OCI-LY1 (cell line): ENCODE measurements around the gene CDH13.

Source experiments
- H2AFZ ChIP-seq: fragments of 200-600 bp; sonication (generic), shearing (Covaris generic); 2 replicates; pipeline ENCODE4 v1.6.0; 2014; ENCODE audit warnings: antibody characterized with exemption, mild to moderate bottlenecking, low read length
- H3F3A ChIP-seq: fragments of 200-600 bp; sonication (generic), shearing (Covaris generic); 2 replicates; pipeline ENCODE4 v1.6.0; 2014; ENCODE audit warnings: mild to moderate bottlenecking, antibody characterized with exemption, low read length, moderate library complexity; ENCODE audit not compliant: insufficient read depth
- H3K27ac ChIP-seq: fragments of 200-600 bp; sonication (generic); 2 replicates; pipeline ENCODE4 v1.5.1; 2014; ENCODE audit warnings: low read length, mixed run types, mild to moderate bottlenecking, low read depth; ENCODE audit not compliant: poor library complexity, severe bottlenecking
- H3K27me3 ChIP-seq: fragments of 200-600 bp; sonication (generic); 2 replicates; pipeline ENCODE4 v1.6.0; 2014; ENCODE audit warnings: antibody characterized with exemption, mild to moderate bottlenecking, low read length, moderate library complexity; ENCODE audit not compliant: insufficient read depth
- H3K36me3 ChIP-seq: fragments of 200-600 bp; sonication (generic); 2 replicates; pipeline ENCODE4 v1.6.1; 2014; ENCODE audit warnings: mild to moderate bottlenecking, antibody characterized with exemption, low read length, moderate library complexity, mixed read lengths; ENCODE audit not compliant: insufficient read depth
- H3K4me1 ChIP-seq: fragments of 200-600 bp; sonication (generic); 2 replicates; pipeline ENCODE4 v1.5.1; 2014; ENCODE audit warnings: mild to moderate bottlenecking, low read length, moderate library complexity; ENCODE audit not compliant: insufficient read depth, severe bottlenecking
- H3K4me2 ChIP-seq: fragments of 200-600 bp; sonication (generic), shearing (Covaris generic); 2 replicates; pipeline ENCODE4 v1.6.1; 2014; ENCODE audit warnings: low read length
- H3K4me3 ChIP-seq: fragments of 200-600 bp; sonication (generic); 2 replicates; pipeline ENCODE4 v1.5.1; 2014; ENCODE audit warnings: low read length, low read depth, mild to moderate bottlenecking, mixed read lengths; ENCODE audit not compliant: poor library complexity, severe bottlenecking
- H3K79me2 ChIP-seq: fragments of 200-600 bp; shearing (Covaris generic); 2 replicates; pipeline ENCODE4 v1.6.1; 2016; ENCODE audit warnings: mixed run types, low read length, mixed read lengths; ENCODE audit not compliant: insufficient read depth
- H3K9ac ChIP-seq: fragments of 200-600 bp; sonication (generic), shearing (Covaris generic); 2 replicates; pipeline ENCODE4 v1.6.1; 2014; ENCODE audit warnings: mild to moderate bottlenecking, low read length, mixed read lengths
- H3K9me2 ChIP-seq: fragments of 200-600 bp; sonication (generic), shearing (Covaris generic); 2 replicates; pipeline ENCODE4 v1.6.1; 2014; ENCODE audit warnings: low read depth, mild to moderate bottlenecking, low read length, mixed read lengths
- H3K9me3 ChIP-seq: fragments of 200-600 bp; shearing (Covaris generic); 2 replicates; pipeline ENCODE4 v1.6.1; 2014; ENCODE audit warnings: low read length, mixed read lengths
- H4K20me1 ChIP-seq: fragments of 200-600 bp; sonication (generic), shearing (Covaris generic); 2 replicates; pipeline ENCODE4 v1.6.0; 2016; ENCODE audit warnings: mild to moderate bottlenecking, low read length; ENCODE audit not compliant: insufficient read depth
- EZH2 ChIP-seq: fragments of 200-600 bp; sonication (generic), shearing (Covaris generic); IDR thresholded peaks from 2 replicates; pipeline ENCODE4 v1.8.0; 2017; ENCODE audit warnings: borderline replicate concordance, mixed run types, mild to moderate bottlenecking, antibody characterized with exemption, low read length, moderate library complexity, mixed read lengths
- TF ChIP-seq, protein P1 (sequence below): fragments of 200-600 bp; sonication (generic), shearing (Covaris generic); IDR thresholded peaks from 2 replicates; pipeline ENCODE4 v1.5.1; 2017; ENCODE audit warnings: mild to moderate bottlenecking, antibody characterized with exemption, low read length, moderate library complexity, mixed read lengths

CDH13 gene

DNA sequence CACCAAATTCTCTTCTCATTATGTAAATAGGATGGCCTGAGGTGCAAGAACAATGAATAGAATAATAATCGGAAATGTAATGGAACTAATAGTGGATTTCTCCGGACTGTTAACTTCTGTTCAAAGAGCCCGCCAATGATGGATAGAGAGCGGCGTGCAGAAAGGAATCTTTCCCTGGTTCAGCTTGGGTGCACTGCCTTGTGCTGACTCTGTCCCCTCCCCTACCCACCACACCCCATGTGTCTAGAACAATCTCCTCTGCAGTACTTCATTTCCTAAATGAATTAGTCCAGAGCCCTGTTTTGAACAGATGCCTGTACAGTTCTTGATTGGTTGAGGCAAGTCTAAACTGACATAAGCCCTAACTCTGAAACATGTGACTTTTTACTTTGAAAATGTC lies 125.4 kb downstream of the CDH13 start:
- Histone ChIP-seq H3K4me3 (no peak overlapping the region), H3K4me2 (no peak overlapping the region), H2AFZ (no peak overlapping the region), H3K27ac (no peak overlapping the region), H3K36me3 (no peaks in the 10 kb centered on the region), H3K9me3 (no peaks in the 10 kb centered on the region), H3K79me2 (no peaks in the 10 kb centered on the region), H3K4me1 (no peaks in the 10 kb centered on the region), H3K27me3 (no peaks in the 10 kb centered on the region), H3K9ac (no peak overlapping the region), H3F3A (no peaks in the 10 kb centered on the region), H4K20me1 (no peaks in the 10 kb centered on the region), H3K9me2 (no peaks in the 10 kb centered on the region)
- no peak for TF ChIP-seq EZH2
- TF ChIP-seq, protein P1, sequence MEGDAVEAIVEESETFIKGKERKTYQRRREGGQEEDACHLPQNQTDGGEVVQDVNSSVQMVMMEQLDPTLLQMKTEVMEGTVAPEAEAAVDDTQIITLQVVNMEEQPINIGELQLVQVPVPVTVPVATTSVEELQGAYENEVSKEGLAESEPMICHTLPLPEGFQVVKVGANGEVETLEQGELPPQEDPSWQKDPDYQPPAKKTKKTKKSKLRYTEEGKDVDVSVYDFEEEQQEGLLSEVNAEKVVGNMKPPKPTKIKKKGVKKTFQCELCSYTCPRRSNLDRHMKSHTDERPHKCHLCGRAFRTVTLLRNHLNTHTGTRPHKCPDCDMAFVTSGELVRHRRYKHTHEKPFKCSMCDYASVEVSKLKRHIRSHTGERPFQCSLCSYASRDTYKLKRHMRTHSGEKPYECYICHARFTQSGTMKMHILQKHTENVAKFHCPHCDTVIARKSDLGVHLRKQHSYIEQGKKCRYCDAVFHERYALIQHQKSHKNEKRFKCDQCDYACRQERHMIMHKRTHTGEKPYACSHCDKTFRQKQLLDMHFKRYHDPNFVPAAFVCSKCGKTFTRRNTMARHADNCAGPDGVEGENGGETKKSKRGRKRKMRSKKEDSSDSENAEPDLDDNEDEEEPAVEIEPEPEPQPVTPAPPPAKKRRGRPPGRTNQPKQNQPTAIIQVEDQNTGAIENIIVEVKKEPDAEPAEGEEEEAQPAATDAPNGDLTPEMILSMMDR = no peak

DNA sequence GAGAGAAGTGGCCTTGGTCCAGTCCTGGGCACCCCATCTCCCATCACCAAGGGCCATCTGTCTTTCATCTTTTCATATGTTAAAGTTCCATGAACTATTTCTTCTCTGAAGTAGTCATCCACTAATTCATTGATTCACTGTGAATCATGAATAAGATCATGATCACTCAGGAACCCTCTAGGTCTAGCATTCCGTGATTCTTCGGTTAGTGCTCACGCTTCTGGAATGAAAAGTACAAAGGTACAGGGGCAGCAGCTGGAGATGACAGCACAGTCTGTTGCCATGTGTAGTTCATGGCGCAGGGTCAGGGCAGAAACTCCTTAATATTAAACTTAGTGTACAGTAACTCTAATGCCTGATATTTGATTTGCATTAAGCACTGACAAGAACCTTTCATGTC lies 127.1 kb downstream of the CDH13 start:
- H3K4me1 ChIP-seq = no peaks in the 10 kb centered on the region
- H3K4me2 ChIP-seq = no peak overlapping the region
- H3K9ac ChIP-seq = no peak overlapping the region
- H4K20me1 ChIP-seq = no peaks in the 10 kb centered on the region
- no peaks in the 10 kb centered on the region for H3K79me2 ChIP-seq
- no peak overlapping the region for H3K4me3 ChIP-seq
- H3K27ac ChIP-seq = no peak overlapping the region
- no peak overlapping the region for H2AFZ ChIP-seq
- no peaks in the 10 kb centered on the region for H3K9me2 ChIP-seq
- H3K27me3 ChIP-seq = no peaks in the 10 kb centered on the region
- H3K9me3 ChIP-seq = no peaks in the 10 kb centered on the region
- no peaks in the 10 kb centered on the region for H3K36me3 ChIP-seq
- H3F3A ChIP-seq = no peaks in the 10 kb centered on the region
- TF ChIP-seq, protein P1 = no peak

DNA sequence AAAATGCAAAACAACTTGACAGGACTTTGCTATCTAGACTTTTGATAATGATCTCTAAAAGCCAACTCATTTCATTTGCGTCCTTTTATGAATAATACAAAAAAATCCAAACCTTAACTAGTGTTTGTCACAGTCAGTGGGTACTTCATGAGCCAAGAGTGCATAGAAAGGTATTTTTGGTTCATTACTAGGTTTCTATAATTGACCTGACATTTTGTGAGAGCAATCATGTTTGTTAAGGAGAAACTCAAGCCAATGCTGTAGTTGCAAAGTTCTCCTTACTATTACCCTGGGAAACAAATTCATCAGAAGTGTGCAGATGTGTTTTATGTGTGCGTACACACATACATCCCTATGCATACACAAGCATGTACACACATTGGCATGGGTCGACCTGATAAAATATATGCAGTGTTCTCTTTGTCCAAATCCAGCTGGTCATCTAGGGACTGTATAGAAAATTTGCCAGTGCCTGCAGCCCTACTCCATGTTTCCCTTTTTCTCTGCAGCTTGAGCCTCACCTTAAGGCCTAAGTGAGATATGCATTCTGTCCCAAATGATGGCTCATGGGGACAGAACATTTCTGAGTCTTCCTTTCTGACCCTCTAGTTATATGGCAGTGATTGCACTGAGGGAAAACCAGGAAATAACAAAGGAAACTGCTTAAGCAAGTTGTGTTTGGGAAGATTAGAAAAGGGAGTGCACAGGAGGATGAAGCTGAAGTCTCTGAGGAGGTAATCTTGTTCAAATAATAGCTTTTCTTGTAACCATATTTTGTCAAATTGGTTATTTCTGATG lies 128.1 kb downstream of the CDH13 start:
- Histone ChIP-seq H3F3A (no peaks in the 10 kb centered on the region), H3K79me2 (no peaks in the 10 kb centered on the region), H2AFZ (no peak overlapping the region), H3K4me1 (no peaks in the 10 kb centered on the region), H3K4me2 (no peak overlapping the region), H3K9me3 (no peaks in the 10 kb centered on the region), H3K27me3 (no peaks in the 10 kb centered on the region), H3K9me2 (no peaks in the 10 kb centered on the region), H3K9ac (no peak overlapping the region), H3K36me3 (no peaks in the 10 kb centered on the region), H3K4me3 (no peak overlapping the region), H3K27ac (no peak overlapping the region), H4K20me1 (no peaks in the 10 kb centered on the region)
- TF ChIP-seq, protein P1 = no peak
- TF ChIP-seq EZH2 = no peak
